ENCODE results near the gene WWOX. TPM values are rescaled to one million over a fixed set of nuclear protein-coding genes. Genes with fewer than 3 reads are reported as not detected.

The WWOX gene
- total RNA-seq, 4 donors from 2014 or later = 12.9 to 53.5 (median 25.6) TPM

- H3K4me1 ChIP-seq = peaks cover 0 to 15% (median 7%) of the 10 kb centered on the region in 3 donors
- H3K36me3 ChIP-seq = no peaks in the 10 kb centered on the region
- no peaks in the 10 kb centered on the region for H3K9me3 ChIP-seq
- no peak overlapping the region for H3K27ac ChIP-seq
- WGBS, 2 donors (ENCODE audit: low coverage in 1 of 2) = 77 to 100% methylated on average over 2 to 3 of the region's 3 CpGs
- ATAC-seq = no peak
- TF ChIP-seq POLR2A (IDR thresholded peaks at IDR 0.05) (no peak), EP300 (IDR thresholded peaks at IDR 0.05) (no peak), CTCF (IDR thresholded peaks at IDR 0.05) (no peak), POLR2AphosphoS5 (IDR thresholded peaks at IDR 0.05) (no peak)
- H3K27me3 ChIP-seq = peaks cover 17% of the 10 kb centered on the region
- H3K4me3 ChIP-seq = no peak overlapping the region
These were observed 3.1 kb upstream of the WWOX start for GRCh38 chr16:78096386-78096785.

GRCh38 chr16:78097548-78097947 lies 1.9 kb upstream of the WWOX start:
- H3K4me1 ChIP-seq = peaks cover 0 to 23% (median 7%) of the 10 kb centered on the region in 3 donors
- H3K4me3 ChIP-seq = no peak overlapping the region
- 96 to 98% methylated on average over 2 to 4 of the region's 4 CpGs for WGBS, 2 donors (ENCODE audit: low coverage in 1 of 2)
- H3K9me3 ChIP-seq = no peaks in the 10 kb centered on the region
- no peak for TF ChIP-seq CTCF (IDR thresholded peaks at IDR 0.05)
- TF ChIP-seq POLR2A (IDR thresholded peaks at IDR 0.05) = no peak
- ATAC-seq = no peak
- peaks cover 8% of the 10 kb centered on the region for H3K27me3 ChIP-seq
- H3K36me3 ChIP-seq = no peaks in the 10 kb centered on the region
- no peak overlapping the region for H3K27ac ChIP-seq

GRCh38 chr16:78098087-78098486 lies 1.4 kb upstream of the WWOX start:
- no peak for ATAC-seq
- TF ChIP-seq POLR2A (IDR thresholded peaks at IDR 0.05) = no peak
- no peak for TF ChIP-seq POLR2AphosphoS5 (IDR thresholded peaks at IDR 0.05)
- no peak for TF ChIP-seq CTCF (IDR thresholded peaks at IDR 0.05)
- TF ChIP-seq EP300 (IDR thresholded peaks at IDR 0.05) = no peak
- Histone ChIP-seq H3K27ac (no peak overlapping the region), H3K4me3 (no peak overlapping the region), H3K9me3 (no peaks in the 10 kb centered on the region), H3K27me3 (peaks cover 3% of the 10 kb centered on the region), H3K36me3 (no peaks in the 10 kb centered on the region), H3K4me1 (peaks cover 0 to 23% (median 7%) of the 10 kb centered on the region in 3 donors)
- 49 to 73% methylated on average over 4 of the region's 4 CpGs for WGBS, 2 donors (ENCODE audit: low coverage in 1 of 2)

- no peak for ATAC-seq
- TF ChIP-seq EP300 (IDR thresholded peaks at IDR 0.05) (no peak), CTCF (IDR thresholded peaks at IDR 0.05) (no peak), POLR2A (IDR thresholded peaks at IDR 0.05) (no peak), POLR2AphosphoS5 (IDR thresholded peaks at IDR 0.05) (no peak)
- Histone ChIP-seq H3K27me3 (no peaks in the 10 kb centered on the region), H3K4me1 (peaks cover 0 to 23% (median 7%) of the 10 kb centered on the region in 3 donors), H3K9me3 (no peaks in the 10 kb centered on the region), H3K4me3 (peak overlapping the region; percentile 66 to 76), H3K36me3 (no peaks in the 10 kb centered on the region), H3K27ac (peak overlapping the region; percentile 11 to 90 (median 88))
- WGBS, 2 donors (ENCODE audit: low coverage in 1 of 2) = 0 to 61% methylated on average over 1 to 9 of the region's 12 CpGs
These were observed 721 bp upstream of the WWOX start for GRCh38 chr16:78098595-78099270.

GRCh38 chr16:78100112-78100467 lies 636 bp downstream of the WWOX start:
- Histone ChIP-seq H3K9me3 (no peaks in the 10 kb centered on the region), H3K36me3 (no peaks in the 10 kb centered on the region), H3K27me3 (no peaks in the 10 kb centered on the region), H3K4me3 (peak overlapping the region; percentile 66 to 76), H3K4me1 (peaks cover 0 to 25% (median 7%) of the 10 kb centered on the region in 3 donors), H3K27ac (peak overlapping the region in 3 of 4 donors; percentile 88 to 90 (median 89))
- TF ChIP-seq CTCF (IDR thresholded peaks at IDR 0.05) (peak in 1 of 4 experiments; percentile 87), POLR2AphosphoS5 (IDR thresholded peaks at IDR 0.05) (no peak), POLR2A (IDR thresholded peaks at IDR 0.05) (no peak)
- 6 to 9% methylated on average over 7 to 9 of the region's 12 CpGs for WGBS, 2 donors (ENCODE audit: low coverage in 1 of 2)
- ATAC-seq = no peak

All from gastroesophageal sphincter (tissue), 4 donors.